GM12892 (cell line): ENCODE results near the gene GJE1.

Experiments
- POLR2AphosphoS5 ChIP-seq: IDR thresholded peaks from 2 replicates; pipeline ENCODE4 v1.6.1; 2011; ENCODE audit warnings: low read depth, low read length, control low read depth
- TAF1 ChIP-seq: IDR thresholded peaks from 2 replicates; pipeline ENCODE4 v1.6.1; 2011; ENCODE audit warnings: low read depth, mild to moderate bottlenecking, control low read depth, low read length, borderline replicate concordance

- TF ChIP-seq TAF1 (no peak), POLR2AphosphoS5 (no peak)
Measured at GRCh38 chr6:142088858-142089216, 43.9 kb upstream of the GJE1 start.
